GM12878 (cell line): ENCODE data around the gene ITM2C. TPM values are rescaled to one million over a fixed set of nuclear protein-coding genes. Genes with fewer than 3 reads are reported as not detected.
A peak's percentile ranks its signal among the peaks of the same experiment; 100 is the strongest.

Experiments used
- ATAC-seq: fragments of 200-7000 bp; cut with Tn5 transposase; 3 replicates; pipeline ENCODE4 v1.9.1; 2020; ENCODE audit warnings: mild to moderate bottlenecking, moderate library complexity
- BruUV-seq: library from RNA; stranded (reverse); fragments of 400-500 nt; replicated peaks from 2 replicates; lab custom pipeline; 2021; lab: Mats Ljungman, UMichigan
- CTCF ChIA-PET: fragments of 300-600 bp; sonication (Branson Sonifier 250); formaldehyde crosslinking; extraction: SDS; loops from one replicate; lab custom pipeline; 2021; ENCODE audit warnings: inconsistent platforms; lab: Yijun Ruan, JAX
- POLR2A ChIA-PET: fragments of 350-600 bp; formaldehyde crosslinking; extraction: SDS; loops from one replicate; lab custom pipeline; 2021; ENCODE audit warnings: inconsistent platforms; lab: Charles Lee
- RAD21 ChIA-PET: fragments of 300-600 bp; sonication (Branson Sonifier 250); formaldehyde crosslinking; loops from one replicate; lab custom pipeline; 2023; ENCODE audit warnings: antibody characterized with exemption; ENCODE audit not compliant: unreplicated experiment; lab: Charles Lee
- SMC1A ChIA-PET: fragments of 300-600 bp; sonication (Branson Sonifier 250); formaldehyde crosslinking; loops from one replicate; lab custom pipeline; 2023; ENCODE audit not compliant: unreplicated experiment, uncharacterized antibody; lab: Charles Lee
- DNase-seq: peaks from one replicate; pipeline ENCODE4 v3.0.0-alpha.2; 2011; ENCODE audit warnings: low read depth, low spot score
- FAIRE-seq: peaks from 3 replicates; lab custom pipeline; 2011; peaks lifted over from hg19 to GRCh38; lab: Jason Lieb, UNC
- H2AFZ ChIP-seq: 2 replicates; pipeline ENCODE4 v1.6.0; 2011; ENCODE audit warnings: low read depth, low read length, control low read depth; ENCODE audit not compliant: control insufficient read depth
- H3K27ac ChIP-seq: 2 replicates; pipeline ENCODE4 v1.5.1; 2011; ENCODE audit warnings: control low read depth; ENCODE audit not compliant: control insufficient read depth, insufficient read depth
- H3K27me3 ChIP-seq, 2 experiments: replicated peaks in 1 of 2; 2 replicates each; pipeline versions ENCODE4 v1.6.0 to v1.6.1; 2011; ENCODE audit warnings: low read length in 1 of 2; ENCODE audit not compliant: control insufficient read depth in 2 of 2, insufficient read depth in 2 of 2
- H3K36me3 ChIP-seq, 2 experiments: 2 replicates each; pipeline ENCODE4 v1.5.1; 2011; ENCODE audit warnings: low read length in 1 of 2; ENCODE audit not compliant: control insufficient read depth in 2 of 2, insufficient read depth in 2 of 2
- H3K4me1 ChIP-seq: 2 replicates; pipeline ENCODE4 v1.6.1; 2011; ENCODE audit warnings: mild to moderate bottlenecking, low read length, moderate library complexity, mixed read lengths; ENCODE audit not compliant: control insufficient read depth, insufficient read depth
- H3K4me2 ChIP-seq: 2 replicates; pipeline ENCODE4 v1.6.0; 2011; ENCODE audit warnings: control low read depth; ENCODE audit not compliant: control insufficient read depth, insufficient read depth
- H3K4me3 ChIP-seq: fragments of 200-600 bp; sonication (generic); 2 replicates; pipeline ENCODE4 v1.5.1; 2016
- H3K79me2 ChIP-seq: 2 replicates; pipeline ENCODE4 v1.6.0; 2011; ENCODE audit warnings: low read length; ENCODE audit not compliant: control insufficient read depth, insufficient read depth
- H3K9ac ChIP-seq: 2 replicates; pipeline ENCODE4 v1.8.0; 2011; ENCODE audit warnings: low read length, control low read depth, mixed read lengths; ENCODE audit not compliant: control insufficient read depth, insufficient read depth
- H3K9me3 ChIP-seq: replicated peaks from 3 replicates; pipeline ENCODE4 v1.5.1; 2011; ENCODE audit warnings: mild to moderate bottlenecking, low read length; ENCODE audit not compliant: control insufficient read depth, insufficient read depth
- H4K20me1 ChIP-seq: 2 replicates; pipeline ENCODE4 v1.6.0; 2011; ENCODE audit not compliant: control insufficient read depth, insufficient read depth
- CBX3 ChIP-seq: fragments of 200-600 bp; sonication (generic); IDR thresholded peaks from 2 replicates; pipeline ENCODE4 v1.6.1; 2016; ENCODE audit warnings: low read depth, borderline replicate concordance
- CBX5 ChIP-seq: sonication (generic); IDR thresholded peaks from 2 replicates; pipeline ENCODE4 v1.6.1; 2016; ENCODE audit warnings: low read depth, moderate library complexity, mild to moderate bottlenecking, inconsistent platforms
- GATAD2B ChIP-seq: fragments of 450-650 bp; conservative IDR thresholded peaks from 2 replicates; pipeline ENCODE4 v1.6.1; 2017; ENCODE audit warnings: low read depth, mild to moderate bottlenecking, moderate library complexity
- KLF5 ChIP-seq: fragments of 450-650 bp; IDR thresholded peaks from 2 replicates; pipeline ENCODE4 v1.6.1; 2014; ENCODE audit warnings: mild to moderate bottlenecking; ENCODE audit not compliant: partially characterized antibody
- LARP7 ChIP-seq: fragments of 450-650 bp; IDR thresholded peaks from 2 replicates; pipeline ENCODE4 v1.6.1; 2017; ENCODE audit warnings: mild to moderate bottlenecking
- NBN ChIP-seq: fragments of 450-650 bp; IDR thresholded peaks from 2 replicates; pipeline ENCODE4 v1.6.1; 2016
- NFYB ChIP-seq: IDR thresholded peaks from 2 replicates; pipeline ENCODE4 v1.6.1; 2011; ENCODE audit warnings: low read depth, mild to moderate bottlenecking, low read length, improper control_type of control experiment, moderate library complexity; ENCODE audit not compliant: insufficient read depth
- NR2F1 ChIP-seq: fragments of 450-650 bp; conservative IDR thresholded peaks from 2 replicates; pipeline ENCODE4 v1.6.1; 2017; ENCODE audit warnings: mild to moderate bottlenecking
- RAD51 ChIP-seq: fragments of 450-650 bp; IDR thresholded peaks from 2 replicates; pipeline ENCODE4 v1.6.1; 2016; ENCODE audit warnings: moderate library complexity, mild to moderate bottlenecking, inconsistent platforms
- RB1 ChIP-seq: fragments of 450-650 bp; formaldehyde crosslinking; IDR thresholded peaks from 2 replicates; pipeline ENCODE4 v1.6.1; 2017; ENCODE audit warnings: mild to moderate bottlenecking, borderline replicate concordance
- RBBP5 ChIP-seq: fragments of 200-600 bp; sonication (generic); conservative IDR thresholded peaks from 2 replicates; pipeline ENCODE4 v1.6.1; 2016
- REST ChIP-seq: IDR thresholded peaks from 2 replicates; pipeline ENCODE4 v1.6.1; 2012; ENCODE audit warnings: mild to moderate bottlenecking, low read depth, low read length
- RUNX3 ChIP-seq: IDR thresholded peaks from 2 replicates; pipeline ENCODE4 v1.6.1; 2012; ENCODE audit warnings: low read length, inconsistent platforms
- SMARCA5 ChIP-seq: fragments of 450-650 bp; IDR thresholded peaks from 2 replicates; pipeline ENCODE4 v1.6.1; 2017; ENCODE audit warnings: mild to moderate bottlenecking
- STAT1 ChIP-seq: fragments of 450-650 bp; conservative IDR thresholded peaks from 2 replicates; pipeline ENCODE4 v1.6.1; 2014; ENCODE audit warnings: antibody characterized with exemption, mild to moderate bottlenecking
- YY1 ChIP-seq: IDR thresholded peaks from 2 replicates; pipeline ENCODE4 v1.6.1; 2011; ENCODE audit warnings: low read depth, mild to moderate bottlenecking, low read length
- ZNF622 ChIP-seq: fragments of 450-650 bp; IDR thresholded peaks from 2 replicates; pipeline ENCODE4 v1.6.1; 2017; ENCODE audit warnings: mild to moderate bottlenecking, inconsistent platforms
- WGBS: methylation state at CpG from one replicate; pipeline ENCODE4 v1.1.6; 2016; ENCODE audit warnings: low lambda C conversion rate; ENCODE audit not compliant: insufficient replicate concordance, insufficient coverage; ENCODE audit errors: missing lambda C conversion rate; 5-methylcytosine and 5-hydroxymethylcytosine counted together
- in situ Hi-C: fragments of 300-500 bp; cut with MboI; formaldehyde crosslinking; loops from 9 replicates; pipeline ENCODE4 v1.14.3; 2018; ENCODE audit warnings: mixed read lengths
- intact Hi-C: fragments of 100-400 bp; cut with micrococcal nuclease; formaldehyde crosslinking; loops from one replicate; pipeline ENCODE4 v1.14.2; 2022; ENCODE audit not compliant: unreplicated experiment
- polyA plus RNA-seq, 11 experiments: library from polyadenylated mRNA; depleted of rRNA in 4 of 11; unstranded in 6 of 11; stranded (reverse) in 5 of 11; fragments of >200 nt; fragmentation: Nextera tagmentation in 4 of 11; fragmentation: Illumina TruSeq in 1 of 11; extraction: Ambion mirVana in 4 of 11; extraction: Trizol in 1 of 11; gene quantifications; 1 replicate in 1 of 11; 2 replicates in 10 of 11; pipeline versions ENCODE4 v1.2.1 to v1.2.3, GENCODE V29; 2011 to 2016; ENCODE audit warnings: inconsistent platforms in 2 of 11, missing spikeins in 2 of 11, low read depth in 1 of 11
- total RNA-seq, 4 experiments: library from RNA; depleted of rRNA in 3 of 4; stranded (reverse); fragments of >200 nt in 3 of 4; fragmentation: Illumina TruSeq in 1 of 4; extraction: Trizol in 1 of 4; gene quantifications; 2 replicates each; pipeline versions ENCODE4 v1.2.1 to v1.2.3, GENCODE V29; 2013 to 2021
- TF ChIP-seq, protein P1 (sequence below): fragments of 450-650 bp; IDR thresholded peaks from 2 replicates; pipeline ENCODE4 v1.6.1; 2017; ENCODE audit warnings: low read depth, mild to moderate bottlenecking, moderate library complexity

The ITM2C gene
- total and polyA plus RNA-seq, 10 of the 15 experiments (the other 5 are each of a cell fraction or from before 2014, with no cell fraction given), result 5.4 to 195 (median 149) TPM

DNA sequence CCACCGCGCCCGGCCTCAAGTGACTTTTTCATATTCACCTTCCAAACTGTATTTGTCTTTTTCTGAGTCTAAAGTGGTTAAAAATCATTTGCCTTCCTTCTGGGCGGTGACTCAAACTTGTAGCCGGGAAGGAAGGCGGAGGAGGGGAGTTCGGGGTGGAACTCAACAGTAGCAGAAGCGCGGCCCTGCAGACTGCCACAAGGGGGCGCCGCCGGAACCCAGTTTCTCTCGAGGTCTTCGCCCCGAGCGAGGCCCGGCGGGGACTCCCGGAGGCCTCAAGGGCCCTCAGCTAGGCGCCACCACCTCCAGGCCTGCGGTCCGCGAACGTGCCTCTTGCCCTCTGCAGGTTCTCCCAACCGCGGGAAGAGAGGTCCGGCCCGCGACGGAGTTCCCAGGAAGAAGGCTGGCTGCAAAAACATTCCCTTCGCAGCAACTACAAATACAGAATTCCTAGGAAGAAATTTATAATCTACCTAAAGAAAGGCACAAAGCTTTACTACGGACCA is 16.8 kb upstream of the ITM2C start:
- ATAC-seq (peak; percentile 100), FAIRE-seq (no peak), DNase-seq (peak; percentile 44)
- Histone ChIP-seq H4K20me1 (no peaks in the 10 kb centered on the region), H3K9me3 (no peaks in the 10 kb centered on the region; the same call in 2 of the 3 replicates), H3K36me3 (no peaks in the 10 kb centered on the region), H3K4me2 (peak overlapping the region; percentile 68), H3K27me3 (peaks cover 0 to 3% of the 10 kb centered on the region in 2 experiments; a peak in 1 of 4 replicates), H3K27ac (no peak overlapping the region), H3K4me3 (no peak overlapping the region; the same call in 1 of the 2 replicates), H2AFZ (no peak overlapping the region), H3K9ac (no peak overlapping the region), H3K79me2 (no peaks in the 10 kb centered on the region), H3K4me1 (peaks cover 5% of the 10 kb centered on the region; the same call in 1 of the 2 replicates)
- RAD21 ChIA-PET, result interaction anchor here (0.8 to 3.6 kb wide), 14 partner anchors 17 to 210 kb away, joined by 3 to 23 read pairs (median 4); partner anchors contain the start of genes GPR55 and ITM2C
- POLR2A ChIA-PET, result interaction anchor here (0.5 to 1.5 kb wide), 5 partner anchors 22 to 748 kb away, joined by 3 to 5 read pairs (median 3); no protein-coding TSS in a partner anchor
- intact Hi-C loops (loop anchor here (1.0 to 2.0 kb wide), 4 partner anchors 24 to 139 kb away; partner anchors contain the start of gene GPR55), in situ Hi-C loops (no loop called here)
- WGBS, result 2% methylated on average over 32 of the region's 32 CpGs
- CTCF ChIA-PET, result interaction anchor here (0.7 to 4.5 kb wide), 40 partner anchors 8 to 835 kb away, joined by 3 to 57 read pairs (median 4); partner anchors contain the start of gene GPR55
- no TSS peak for BruUV-seq
- SMC1A ChIA-PET, result interaction anchor here (0.9 to 4.1 kb wide), 12 partner anchors 8 to 144 kb away, joined by 3 to 31 read pairs (median 4); partner anchors contain the start of gene GPR55
- no peak for TF ChIP-seq RAD51
- TF ChIP-seq RBBP5, result no peak
- TF ChIP-seq LARP7, result peak; percentile 80
- peak; percentile 26; the same call in 1 of the 2 replicates for TF ChIP-seq RUNX3
- TF ChIP-seq KLF5, result no peak
- TF ChIP-seq CBX3, result no peak
- TF ChIP-seq CBX5, result 0 out of 2 replicates have a peak, but pooled peaks have one; percentile 64
- TF ChIP-seq REST, result no peak
- peak; percentile 51; the same call in 1 of the 2 replicates for TF ChIP-seq RB1
- peak; percentile 75; the same call in 1 of the 2 replicates for TF ChIP-seq YY1
- no peak for TF ChIP-seq ZNF622
- TF ChIP-seq NR2F1, result peak; percentile 54
- TF ChIP-seq, protein P1, sequence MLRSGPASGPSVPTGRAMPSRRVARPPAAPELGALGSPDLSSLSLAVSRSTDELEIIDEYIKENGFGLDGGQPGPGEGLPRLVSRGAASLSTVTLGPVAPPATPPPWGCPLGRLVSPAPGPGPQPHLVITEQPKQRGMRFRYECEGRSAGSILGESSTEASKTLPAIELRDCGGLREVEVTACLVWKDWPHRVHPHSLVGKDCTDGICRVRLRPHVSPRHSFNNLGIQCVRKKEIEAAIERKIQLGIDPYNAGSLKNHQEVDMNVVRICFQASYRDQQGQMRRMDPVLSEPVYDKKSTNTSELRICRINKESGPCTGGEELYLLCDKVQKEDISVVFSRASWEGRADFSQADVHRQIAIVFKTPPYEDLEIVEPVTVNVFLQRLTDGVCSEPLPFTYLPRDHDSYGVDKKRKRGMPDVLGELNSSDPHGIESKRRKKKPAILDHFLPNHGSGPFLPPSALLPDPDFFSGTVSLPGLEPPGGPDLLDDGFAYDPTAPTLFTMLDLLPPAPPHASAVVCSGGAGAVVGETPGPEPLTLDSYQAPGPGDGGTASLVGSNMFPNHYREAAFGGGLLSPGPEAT, result 0 out of 2 replicates have a peak, but pooled peaks have one; percentile 41
- 0 out of 2 replicates have a peak, but pooled peaks have one; percentile 52 for TF ChIP-seq NBN
- peak; percentile 82; the same call in 1 of the 2 replicates for TF ChIP-seq SMARCA5
- TF ChIP-seq GATAD2B, result peak; percentile 67
- TF ChIP-seq NFYB, result no peak
- TF ChIP-seq STAT1, result no peak
